Gastroesophageal sphincter (tissue), 2 donors: ENCODE data around the gene LRRC37A2.
"Not testable (repeated sequence)": the region's sequence is repeated elsewhere in the genome, so short reads cannot be mapped to it uniquely, and the experiment has no call there.

Source experiments
- POLR2A ChIP-seq, 2 donors: fragments of 450-650 bp; IDR thresholded peaks; one replicate each; pipeline ENCODE4 v1.6.1; 2017; ENCODE audit warnings: antibody characterized with exemption in 2 of 2, mild to moderate bottlenecking in 2 of 2, moderate library complexity in 1 of 2
- POLR2AphosphoS5 ChIP-seq: sonication (generic); formaldehyde crosslinking; IDR thresholded peaks from one replicate; pipeline ENCODE4 v1.6.1; 2017; ENCODE audit warnings: antibody characterized with exemption

- TF ChIP-seq POLR2AphosphoS5; POLR2A (IDR thresholded peaks at IDR 0.05): not testable (repeated sequence)
Observed at GRCh38 chr17:46579083-46580075, 67.1 kb downstream of the LRRC37A2 start, which contains the start of gene ARL17A.
